Skeletal muscle satellite cell (primary cell): ENCODE measurements around the gene OR52I1.

ENCODE experiments used
- H3K27me3 ChIP-seq: 2 replicates; pipeline ENCODE4 v1.7.0; 2013; ENCODE audit warnings: low read length; ENCODE audit not compliant: control insufficient read depth, insufficient read depth
- H3K36me3 ChIP-seq: 2 replicates; pipeline ENCODE4 v1.7.0; 2013; ENCODE audit warnings: mild to moderate bottlenecking, control low read depth, low read length; ENCODE audit not compliant: insufficient read depth
- H3K4me1 ChIP-seq: 2 replicates; pipeline ENCODE4 v1.7.0; 2013; ENCODE audit warnings: low read length; ENCODE audit not compliant: control insufficient read depth, insufficient read depth
- H3K4me2 ChIP-seq: 2 replicates; pipeline ENCODE4 v1.7.0; 2013; ENCODE audit warnings: mild to moderate bottlenecking, low read length
- H3K4me3 ChIP-seq: 2 replicates; pipeline ENCODE4 v1.7.0; 2013; ENCODE audit warnings: low read length
- H3K9ac ChIP-seq: 2 replicates; pipeline ENCODE4 v1.7.0; 2013; ENCODE audit warnings: mild to moderate bottlenecking, low read depth, low read length, moderate library complexity
- H3K9me3 ChIP-seq: replicated peaks from 2 replicates; pipeline ENCODE4 v1.7.0; 2013; ENCODE audit warnings: mild to moderate bottlenecking, control low read depth, low read length

The OR52I1 gene

DNA sequence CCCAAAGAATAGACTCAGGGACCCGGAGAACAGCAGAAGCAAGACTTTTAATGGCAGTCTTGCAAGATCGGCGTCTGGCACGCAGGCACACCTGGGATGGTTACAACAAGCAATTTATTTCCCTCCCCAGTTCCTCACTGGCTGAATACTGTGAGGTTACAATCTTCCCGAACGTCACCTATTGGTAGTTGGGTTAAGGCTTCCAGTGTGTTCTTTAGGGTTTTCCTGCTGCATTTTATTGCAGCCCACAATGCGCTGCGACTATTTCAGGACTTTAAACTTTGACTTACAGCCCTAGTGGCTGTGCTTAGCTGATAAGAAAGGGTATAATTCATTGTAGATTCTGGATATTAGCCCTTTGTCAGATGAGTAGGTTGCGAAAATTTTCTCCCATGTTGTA is 25.7 kb downstream of the OR52I1 start:
- Histone ChIP-seq H3K4me3 (no peak overlapping the region), H3K27me3 (peaks cover 7% of the 10 kb centered on the region), H3K4me2 (no peak overlapping the region), H3K4me1 (no peaks in the 10 kb centered on the region), H3K9me3 (no peaks in the 10 kb centered on the region), H3K36me3 (no peaks in the 10 kb centered on the region), H3K9ac (no peak overlapping the region)

DNA sequence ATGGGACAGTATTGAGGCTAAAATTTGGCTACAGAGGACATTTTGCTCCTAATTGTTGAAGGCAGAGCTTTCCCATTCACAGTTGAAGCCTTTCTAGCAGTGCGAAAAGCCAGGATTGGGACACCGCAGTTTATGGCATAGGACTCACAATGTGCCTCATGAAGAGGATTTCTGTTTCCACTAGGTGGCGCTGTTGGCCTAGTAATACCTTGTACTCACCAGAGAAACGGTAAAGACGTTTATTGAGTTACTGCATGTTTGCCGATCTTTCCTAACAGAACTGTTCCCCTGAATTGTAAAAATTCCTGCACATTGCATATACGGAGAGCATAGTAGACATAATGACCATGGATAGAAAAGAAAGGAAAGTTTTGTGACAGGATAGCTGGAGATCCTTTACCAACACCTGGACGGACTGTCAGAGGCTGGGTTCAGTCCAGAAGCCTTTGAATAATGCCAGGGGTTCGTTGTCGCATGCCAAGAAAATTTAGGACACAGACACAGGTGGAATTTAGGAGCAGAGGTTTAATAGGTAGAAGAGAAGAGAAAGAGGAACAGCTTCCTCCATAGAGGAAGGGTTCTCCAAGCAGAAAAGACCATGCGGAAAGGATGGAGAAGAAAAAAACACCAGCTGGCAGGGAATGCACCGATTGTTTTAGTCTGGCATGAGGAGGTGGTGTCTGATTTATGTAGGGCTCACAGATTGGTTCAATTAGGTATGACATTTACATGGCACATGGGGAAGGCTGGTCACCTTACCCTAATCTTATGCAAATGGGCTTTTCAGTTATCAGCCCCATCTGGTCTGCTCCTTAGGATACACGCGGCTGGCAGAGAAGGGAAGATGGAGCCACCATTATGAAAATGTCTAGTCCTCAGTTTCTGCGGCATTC is 32.6 kb downstream of the OR52I1 start:
- H3K36me3 ChIP-seq, result no peaks in the 10 kb centered on the region

DNA sequence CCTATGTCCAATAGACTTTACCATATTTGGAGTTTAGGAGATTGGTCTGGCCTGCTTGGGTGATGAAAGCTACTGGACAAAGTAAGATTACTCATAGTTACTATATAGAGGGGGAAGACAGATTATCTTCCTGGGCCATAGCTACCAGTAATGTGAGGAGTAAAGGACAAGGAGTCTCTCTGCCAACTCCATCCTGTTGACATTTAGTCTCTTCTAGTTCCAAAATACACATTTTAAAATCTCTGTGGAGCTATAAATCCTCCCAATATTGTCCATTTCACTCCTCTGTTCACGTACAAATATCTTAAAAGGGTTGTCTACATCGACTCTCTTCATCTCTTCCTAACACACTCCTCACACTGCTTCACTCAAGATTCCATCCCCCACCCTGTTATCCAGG is 42.3 kb downstream of the OR52I1 start:
- Histone ChIP-seq H3K9me3 (no peaks in the 10 kb centered on the region), H3K4me1 (peaks cover 2% of the 10 kb centered on the region), H3K27me3 (peaks cover 26% of the 10 kb centered on the region), H3K4me2 (no peak overlapping the region), H3K9ac (no peak overlapping the region), H3K36me3 (no peaks in the 10 kb centered on the region), H3K4me3 (no peak overlapping the region)

More for the DNA sequence above, 32.6 kb downstream of the OR52I1 start:
- H3K4me2 ChIP-seq, result no peak overlapping the region
- no peak overlapping the region for H3K4me3 ChIP-seq
- no peaks in the 10 kb centered on the region for H3K9me3 ChIP-seq
- H3K9ac ChIP-seq, result no peak overlapping the region
- H3K27me3 ChIP-seq, result peaks cover 3% of the 10 kb centered on the region
- no peaks in the 10 kb centered on the region for H3K4me1 ChIP-seq

DNA sequence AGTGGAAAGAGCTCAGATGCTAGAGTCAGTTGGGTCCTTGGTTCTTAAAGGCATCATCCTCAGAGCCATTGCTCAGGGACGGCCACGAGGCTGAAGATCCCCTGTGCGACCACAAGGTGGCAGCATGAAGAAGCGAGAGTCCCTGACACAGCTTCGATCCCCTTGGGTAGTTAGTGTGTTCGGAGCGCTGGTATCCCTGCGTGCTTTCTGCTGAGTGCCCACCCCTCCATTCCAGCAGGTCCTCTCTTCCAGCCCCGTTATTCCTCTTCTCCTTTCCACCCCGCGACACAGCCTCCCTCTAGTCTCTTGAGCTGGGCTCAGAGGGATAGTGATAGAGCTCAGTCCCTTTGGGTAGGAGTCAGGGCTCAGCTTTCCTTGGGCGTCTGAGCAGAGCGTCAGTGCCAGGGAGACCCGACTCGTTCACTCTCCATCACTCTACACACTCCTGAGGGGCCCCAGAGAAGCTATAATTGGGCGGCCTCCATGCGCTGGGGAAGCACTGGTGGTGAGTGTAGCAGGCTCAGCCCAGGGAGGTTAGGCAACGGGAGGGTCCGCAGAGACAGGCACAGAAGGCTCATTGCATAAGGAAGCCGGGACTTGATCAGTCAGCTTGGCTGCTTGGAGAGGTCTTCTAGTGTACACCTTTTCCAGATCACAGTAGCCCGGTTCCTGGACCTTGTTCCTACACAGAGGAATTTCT is 43.3 kb downstream of the OR52I1 start, which contains the start of gene OR51D1:
OR51D1 (plus strand) TSS at position 516 of the 700 bp plus-strand sequence. CDS start 2,314 bp downstream, outside the sequence.
- H3K4me3 ChIP-seq, result no peak within 1 kb of the TSS
- H3K9ac ChIP-seq, result no peak within 1 kb of the TSS
- peaks cover 2% of the 10 kb centered on the region for H3K4me1 ChIP-seq
- H3K27me3 ChIP-seq, result peaks cover 26% of the 10 kb centered on the region
- H3K4me2 ChIP-seq, result peak within 1 kb of the TSS; percentile 74
- H3K36me3 ChIP-seq, result no peaks in the 10 kb centered on the region
- H3K9me3 ChIP-seq, result no peaks in the 10 kb centered on the region

GRCh38 chr11:4637662-4638047 is 43.8 kb downstream of the OR52I1 start:
- no peak overlapping the region for H3K4me2 ChIP-seq
- no peaks in the 10 kb centered on the region for H3K9me3 ChIP-seq
- peaks cover 26% of the 10 kb centered on the region for H3K27me3 ChIP-seq
- no peaks in the 10 kb centered on the region for H3K36me3 ChIP-seq
- peaks cover 2% of the 10 kb centered on the region for H3K4me1 ChIP-seq
- no peak overlapping the region for H3K4me3 ChIP-seq
- no peak overlapping the region for H3K9ac ChIP-seq

DNA sequence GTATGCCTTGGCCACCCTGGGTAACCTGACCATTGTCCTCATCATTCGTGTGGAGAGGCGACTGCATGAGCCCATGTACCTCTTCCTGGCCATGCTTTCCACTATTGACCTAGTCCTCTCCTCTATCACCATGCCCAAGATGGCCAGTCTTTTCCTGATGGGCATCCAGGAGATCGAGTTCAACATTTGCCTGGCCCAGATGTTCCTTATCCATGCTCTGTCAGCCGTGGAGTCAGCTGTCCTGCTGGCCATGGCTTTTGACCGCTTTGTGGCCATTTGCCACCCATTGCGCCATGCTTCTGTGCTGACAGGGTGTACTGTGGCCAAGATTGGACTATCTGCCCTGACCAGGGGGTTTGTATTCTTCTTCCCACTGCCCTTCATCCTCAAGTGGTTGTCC is 46.1 kb downstream of the OR52I1 start:
- no peaks in the 10 kb centered on the region for H3K9me3 ChIP-seq
- no peak overlapping the region for H3K4me3 ChIP-seq
- H3K4me2 ChIP-seq, result no peak overlapping the region
- no peaks in the 10 kb centered on the region for H3K36me3 ChIP-seq
- H3K4me1 ChIP-seq, result peaks cover 2% of the 10 kb centered on the region
- H3K9ac ChIP-seq, result no peak overlapping the region
- peaks cover 32% of the 10 kb centered on the region for H3K27me3 ChIP-seq

GRCh38 chr11:4641501-4641900 is 47.7 kb downstream of the OR52I1 start:
- Histone ChIP-seq H3K27me3 (peaks cover 24% of the 10 kb centered on the region), H3K4me1 (peaks cover 2% of the 10 kb centered on the region), H3K36me3 (no peaks in the 10 kb centered on the region), H3K4me3 (no peak overlapping the region), H3K9me3 (no peaks in the 10 kb centered on the region), H3K4me2 (no peak overlapping the region), H3K9ac (no peak overlapping the region)

- H3K9ac ChIP-seq, result no peak overlapping the region
- H3K4me2 ChIP-seq, result no peak overlapping the region
- no peaks in the 10 kb centered on the region for H3K36me3 ChIP-seq
- no peak overlapping the region for H3K4me3 ChIP-seq
- peaks cover 1% of the 10 kb centered on the region for H3K4me1 ChIP-seq
- peaks cover 23% of the 10 kb centered on the region for H3K27me3 ChIP-seq
- no peaks in the 10 kb centered on the region for H3K9me3 ChIP-seq
Measured at GRCh38 chr11:4642043-4642442, 48.2 kb downstream of the OR52I1 start.

DNA sequence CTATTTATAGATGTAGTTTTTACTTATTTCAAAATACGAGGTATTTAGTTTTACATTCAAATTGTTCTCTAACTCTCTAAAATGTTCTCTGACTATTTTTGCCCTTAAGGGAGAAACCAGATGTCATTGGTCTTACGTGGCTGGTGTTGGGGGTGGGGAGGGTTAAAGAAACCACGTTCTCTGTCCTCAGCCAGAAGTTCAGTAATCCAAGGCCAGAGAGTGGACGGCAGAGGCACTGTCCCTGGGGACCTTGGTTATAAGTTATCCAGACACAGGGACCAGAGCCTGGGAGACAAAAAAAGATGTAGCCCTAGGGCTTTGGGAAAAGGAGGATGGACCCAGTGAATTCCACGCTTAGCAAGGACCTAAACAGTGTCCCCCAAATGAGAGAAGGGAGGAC is 49.2 kb downstream of the OR52I1 start:
- Histone ChIP-seq H3K9me3 (no peaks in the 10 kb centered on the region), H3K27me3 (peaks cover 15% of the 10 kb centered on the region), H3K4me2 (no peak overlapping the region), H3K36me3 (no peaks in the 10 kb centered on the region), H3K4me3 (no peak overlapping the region), H3K4me1 (no peaks in the 10 kb centered on the region), H3K9ac (no peak overlapping the region)

DNA sequence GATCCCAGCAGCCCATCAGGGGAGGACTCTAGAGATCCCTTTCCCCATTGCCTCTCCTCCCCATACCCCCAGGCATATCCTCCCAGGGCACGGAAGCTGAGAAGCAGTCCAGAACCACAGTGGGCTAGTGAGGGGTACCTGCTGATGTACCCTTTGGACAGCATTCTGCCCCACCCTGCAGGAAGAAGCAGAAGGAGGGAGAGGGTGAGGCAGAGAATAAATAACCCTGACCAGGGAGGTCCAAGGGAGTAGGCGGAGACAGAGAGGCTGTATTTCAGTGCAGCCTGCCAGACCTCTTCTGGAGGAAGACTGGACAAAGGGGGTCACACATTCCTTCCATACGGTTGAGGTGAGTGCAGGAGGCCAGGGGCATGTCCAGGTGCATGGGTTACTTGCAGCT is 49.8 kb downstream of the OR52I1 start, which contains the start of gene OR51E1:
OR51E1 (plus strand) TSS at position 301 of the 400 bp plus-strand sequence. CDS start 8,545 bp downstream, outside the sequence.
- Histone ChIP-seq H3K36me3 (no peaks in the 10 kb centered on the region), H3K9ac (no peak within 1 kb of the TSS), H3K27me3 (peaks cover 10% of the 10 kb centered on the region), H3K4me2 (no peak within 1 kb of the TSS), H3K4me3 (no peak within 1 kb of the TSS), H3K9me3 (no peaks in the 10 kb centered on the region), H3K4me1 (no peaks in the 10 kb centered on the region)

DNA sequence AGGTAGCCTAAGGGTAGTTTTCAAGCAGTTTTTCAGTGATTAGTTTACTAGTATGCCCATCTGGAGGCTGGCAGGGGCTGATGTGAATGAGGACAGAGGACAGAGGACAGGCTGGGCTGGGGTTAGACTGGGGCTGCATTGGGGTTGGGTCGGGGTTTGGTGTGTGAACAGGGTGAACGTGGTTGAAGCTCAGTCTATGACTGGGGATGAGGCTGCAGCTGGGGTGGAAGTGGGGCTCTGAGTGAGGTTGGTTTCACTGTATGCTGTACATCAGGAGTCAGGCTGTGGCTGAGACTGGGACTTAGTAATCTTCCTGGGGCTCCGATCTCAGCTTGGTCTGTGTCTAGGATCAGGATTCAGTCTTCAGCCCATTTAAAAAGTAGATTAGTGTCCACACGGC is 50.4 kb downstream of the OR52I1 start:
- Histone ChIP-seq H3K9me3 (no peaks in the 10 kb centered on the region), H3K4me3 (no peak overlapping the region), H3K4me2 (no peak overlapping the region), H3K4me1 (no peaks in the 10 kb centered on the region), H3K27me3 (peaks cover 10% of the 10 kb centered on the region), H3K36me3 (no peaks in the 10 kb centered on the region), H3K9ac (no peak overlapping the region)
